Osteoblast (primary cell): ENCODE results near the gene CPNE6. TPM values are rescaled to one million over a fixed set of nuclear protein-coding genes. Genes with fewer than 3 reads are reported as not detected.
"Not testable (repeated sequence)": the region's sequence is repeated elsewhere in the genome, so short reads cannot be mapped to it uniquely, and the experiment has no call there.

Experiments
- DNase-seq: peaks from one replicate; pipeline ENCODE4 v3.0.0; 2011; ENCODE audit warnings: low spot score, mixed read lengths; ENCODE audit not compliant: insufficient read length; ENCODE audit errors: missing footprints
- H2AFZ ChIP-seq: 2 replicates; pipeline ENCODE4 v1.6.0; 2011; ENCODE audit warnings: mild to moderate bottlenecking, low read length
- H3K27ac ChIP-seq: 2 replicates; pipeline ENCODE4 v1.5.1; 2011; ENCODE audit warnings: mild to moderate bottlenecking, low read depth, low read length, moderate library complexity
- H3K27me3 ChIP-seq: 2 replicates; pipeline ENCODE4 v1.6.0; 2012; ENCODE audit warnings: mild to moderate bottlenecking, control low read depth, inconsistent platforms, low read length, moderate library complexity; ENCODE audit not compliant: insufficient read depth
- H3K36me3 ChIP-seq: 2 replicates; pipeline ENCODE4 v1.5.1; 2011; ENCODE audit warnings: mild to moderate bottlenecking, low read length, control low read depth, moderate library complexity; ENCODE audit not compliant: insufficient read depth
- H3K4me1 ChIP-seq: 2 replicates; pipeline ENCODE4 v1.5.1; 2011; ENCODE audit warnings: mild to moderate bottlenecking, low read length, control low read depth, moderate library complexity; ENCODE audit not compliant: insufficient read depth
- H3K4me2 ChIP-seq: 2 replicates; pipeline ENCODE4 v1.6.0; 2011; ENCODE audit warnings: mild to moderate bottlenecking, low read length; ENCODE audit not compliant: insufficient read depth
- H3K4me3 ChIP-seq: fragments of 200-600 bp; sonication (generic); 3 replicates; pipeline ENCODE4 v1.5.1; 2012; ENCODE audit warnings: mild to moderate bottlenecking, low read length, inconsistent platforms; ENCODE audit not compliant: insufficient read depth
- H3K79me2 ChIP-seq: 2 replicates; pipeline ENCODE4 v1.6.0; 2012; ENCODE audit warnings: mild to moderate bottlenecking, low read length, control low read depth, inconsistent platforms; ENCODE audit not compliant: insufficient read depth
- H3K9me3 ChIP-seq: 2 replicates; pipeline ENCODE4 v1.5.1; 2011; ENCODE audit warnings: low read depth, low read length, control low read depth
- H4K20me1 ChIP-seq: 2 replicates; pipeline ENCODE4 v1.6.0; 2012; ENCODE audit warnings: mild to moderate bottlenecking, low read length, control low read depth; ENCODE audit not compliant: insufficient read depth
- total RNA-seq: library from RNA; depleted of rRNA; stranded (reverse); fragments of >200 nt; gene quantifications from 2 replicates; pipeline ENCODE4 v1.2.3, GENCODE V29; 2012
- TF ChIP-seq, protein P1 (sequence below): IDR thresholded peaks from 2 replicates; pipeline ENCODE4 v1.5.1; 2011; ENCODE audit warnings: mild to moderate bottlenecking, low read depth, low read length, moderate library complexity; ENCODE audit errors: extremely low read depth

Gene CPNE6
- not detected in 2 replicates for total RNA-seq

DNA sequence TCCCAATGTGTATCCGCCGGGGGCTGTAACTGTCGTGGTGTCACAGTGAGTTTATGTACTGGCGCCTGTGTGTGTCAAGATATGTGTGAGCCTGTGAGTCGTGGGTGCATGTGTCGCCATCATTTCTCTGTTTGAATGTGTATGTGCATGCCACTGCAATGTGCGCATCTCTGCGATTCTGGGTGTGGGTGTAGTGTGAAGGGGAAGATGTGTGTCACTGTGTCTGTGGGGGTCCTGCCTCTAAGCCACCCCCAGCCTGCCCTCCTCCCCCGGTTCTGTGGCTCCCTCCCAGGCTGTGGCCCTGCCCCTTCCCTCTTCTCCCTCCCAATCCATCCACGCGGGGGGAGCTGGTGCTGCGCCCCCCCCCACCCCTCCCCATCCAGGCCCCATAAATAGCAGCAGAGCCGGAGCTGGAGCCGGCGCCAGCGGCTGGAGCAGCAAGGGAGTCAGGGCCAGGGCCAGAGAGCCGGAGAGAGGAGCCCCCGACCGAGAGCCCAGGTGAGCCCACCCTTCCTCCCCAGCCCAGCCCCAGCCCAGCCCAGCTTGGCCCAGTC is at the start of gene CPNE6:
TSS of gene CPNE6 (plus strand) at position 419 of the 554 bp plus-strand sequence. CDS start 1,375 bp downstream, outside the sequence.
- H3K36me3 ChIP-seq = no peaks in the 10 kb centered on the region
- no peaks in the 10 kb centered on the region for H3K4me1 ChIP-seq
- H2AFZ ChIP-seq = no peak within 1 kb of the TSS
- H3K9me3 ChIP-seq = no peaks in the 10 kb centered on the region
- H3K4me3 ChIP-seq = no peak within 1 kb of the TSS
- no peak within 1 kb of the TSS for H3K27ac ChIP-seq
- H3K79me2 ChIP-seq = no peaks in the 10 kb centered on the region
- H3K4me2 ChIP-seq = no peak within 1 kb of the TSS
- H3K27me3 ChIP-seq = peaks cover 16% of the 10 kb centered on the region
- no peaks in the 10 kb centered on the region for H4K20me1 ChIP-seq
- TF ChIP-seq, protein P1, sequence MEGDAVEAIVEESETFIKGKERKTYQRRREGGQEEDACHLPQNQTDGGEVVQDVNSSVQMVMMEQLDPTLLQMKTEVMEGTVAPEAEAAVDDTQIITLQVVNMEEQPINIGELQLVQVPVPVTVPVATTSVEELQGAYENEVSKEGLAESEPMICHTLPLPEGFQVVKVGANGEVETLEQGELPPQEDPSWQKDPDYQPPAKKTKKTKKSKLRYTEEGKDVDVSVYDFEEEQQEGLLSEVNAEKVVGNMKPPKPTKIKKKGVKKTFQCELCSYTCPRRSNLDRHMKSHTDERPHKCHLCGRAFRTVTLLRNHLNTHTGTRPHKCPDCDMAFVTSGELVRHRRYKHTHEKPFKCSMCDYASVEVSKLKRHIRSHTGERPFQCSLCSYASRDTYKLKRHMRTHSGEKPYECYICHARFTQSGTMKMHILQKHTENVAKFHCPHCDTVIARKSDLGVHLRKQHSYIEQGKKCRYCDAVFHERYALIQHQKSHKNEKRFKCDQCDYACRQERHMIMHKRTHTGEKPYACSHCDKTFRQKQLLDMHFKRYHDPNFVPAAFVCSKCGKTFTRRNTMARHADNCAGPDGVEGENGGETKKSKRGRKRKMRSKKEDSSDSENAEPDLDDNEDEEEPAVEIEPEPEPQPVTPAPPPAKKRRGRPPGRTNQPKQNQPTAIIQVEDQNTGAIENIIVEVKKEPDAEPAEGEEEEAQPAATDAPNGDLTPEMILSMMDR = no peak
- DNase-seq = peak; percentile 84

DNA sequence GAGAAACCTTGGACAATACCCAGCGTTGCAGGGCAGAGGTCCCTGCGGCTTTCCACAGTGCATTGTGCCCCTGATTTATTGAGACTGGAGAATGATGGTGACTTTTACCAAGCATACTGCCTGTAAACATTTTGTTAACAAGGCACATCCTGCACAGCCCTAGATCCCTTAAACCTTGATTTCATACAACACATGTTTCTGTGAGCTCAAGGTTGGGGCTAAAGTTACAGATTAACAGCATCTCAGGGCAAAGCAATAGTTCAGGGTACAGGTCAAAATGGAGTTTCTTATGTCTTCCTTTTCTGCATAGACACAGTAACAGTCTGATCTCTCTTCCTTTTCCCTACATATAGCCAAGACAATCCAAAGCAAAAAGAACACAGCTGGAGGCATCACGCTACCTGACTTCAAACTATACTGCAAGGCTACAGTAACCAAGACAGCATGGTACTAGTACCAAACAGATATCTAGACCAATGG is 46.4 kb upstream of the CPNE6 start:
- not testable (repeated sequence) for H3K4me1 ChIP-seq, H4K20me1 ChIP-seq, H3K27ac ChIP-seq, H3K27me3 ChIP-seq, H3K36me3 ChIP-seq, DNase-seq, H3K9me3 ChIP-seq, H3K79me2 ChIP-seq, H3K4me3 ChIP-seq, H2AFZ ChIP-seq, H3K4me2 ChIP-seq

DNA sequence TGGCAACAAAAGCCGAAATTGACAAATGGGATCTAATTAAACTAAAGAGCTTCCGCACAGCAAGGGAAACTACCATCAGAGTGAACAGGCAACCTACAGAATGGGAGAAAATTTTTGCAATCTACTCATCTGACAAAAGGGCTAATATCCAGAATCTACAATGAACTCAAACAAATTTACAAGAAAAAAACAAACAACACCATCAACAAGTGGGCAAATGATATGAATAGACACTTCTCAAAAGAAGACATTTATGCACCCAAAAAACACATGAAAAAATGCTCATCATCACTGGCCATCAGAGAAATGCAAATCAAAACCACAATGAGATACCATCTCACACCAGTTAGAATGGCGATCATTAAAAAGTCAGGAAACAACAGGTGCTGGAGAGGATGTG is 41.7 kb upstream of the CPNE6 start:
- H3K79me2 ChIP-seq, H3K4me1 ChIP-seq, H3K36me3 ChIP-seq, H4K20me1 ChIP-seq, H2AFZ ChIP-seq, H3K27ac ChIP-seq, DNase-seq, H3K9me3 ChIP-seq, H3K27me3 ChIP-seq, H3K4me3 ChIP-seq, H3K4me2 ChIP-seq: not testable (repeated sequence)

DNA sequence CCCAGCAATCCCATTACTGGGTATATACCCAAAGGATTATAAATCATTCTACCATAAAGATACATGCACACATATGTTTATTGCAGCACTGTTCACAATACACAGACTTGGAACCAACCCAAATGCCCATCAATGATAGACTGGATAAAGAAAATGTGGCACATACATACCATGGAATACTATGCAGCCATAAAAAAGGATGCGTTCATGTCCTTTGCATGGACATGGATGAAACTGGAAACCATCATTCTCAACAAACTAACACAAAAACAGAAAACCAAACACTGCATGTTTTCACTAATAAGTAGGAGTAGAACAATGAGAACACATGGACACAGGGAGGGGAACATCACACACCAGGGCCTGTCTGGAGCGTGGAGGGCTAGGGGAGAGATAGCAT is 40.0 kb upstream of the CPNE6 start:
- not testable (repeated sequence) for H3K4me2 ChIP-seq, H3K27ac ChIP-seq, H3K27me3 ChIP-seq, H3K36me3 ChIP-seq, H4K20me1 ChIP-seq, H3K4me3 ChIP-seq, H2AFZ ChIP-seq, H3K9me3 ChIP-seq, H3K4me1 ChIP-seq, H3K79me2 ChIP-seq, DNase-seq

DNA sequence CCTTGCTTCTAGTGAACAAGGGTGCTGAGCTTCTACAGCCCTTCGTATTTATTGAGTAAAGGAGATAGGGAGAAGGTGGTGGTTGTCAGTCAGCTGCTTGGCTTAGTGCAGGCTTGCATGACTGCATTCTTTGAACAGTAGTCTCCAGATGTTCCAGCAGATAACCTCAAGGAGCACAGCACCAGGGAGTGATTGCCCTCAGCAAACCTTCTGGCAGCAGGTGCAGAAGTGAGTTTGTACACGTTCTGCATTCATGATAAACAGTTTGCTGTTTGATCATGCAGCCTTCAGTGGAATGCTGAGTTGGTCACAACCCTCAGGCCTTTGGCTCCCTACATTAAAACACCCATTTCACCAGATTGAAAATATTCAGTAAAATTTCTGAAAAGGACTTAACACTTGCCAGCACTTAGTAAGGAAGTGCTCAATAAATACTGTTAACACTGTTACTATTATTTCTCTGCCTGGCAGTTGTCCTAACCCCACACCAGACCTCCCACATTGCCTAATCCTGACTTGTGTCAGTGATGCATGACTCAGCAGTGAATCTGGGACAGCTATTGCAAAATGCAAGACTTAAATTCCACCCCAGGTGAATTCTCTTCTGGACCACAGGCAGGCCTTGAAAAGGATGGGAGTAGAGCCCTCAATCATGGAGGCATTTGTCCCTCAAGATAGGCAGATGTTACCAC is 38.5 kb upstream of the CPNE6 start:
- Histone ChIP-seq H3K4me1 (no peaks in the 10 kb centered on the region), H3K79me2 (no peaks in the 10 kb centered on the region), H3K36me3 (no peaks in the 10 kb centered on the region), H3K9me3 (no peaks in the 10 kb centered on the region), H4K20me1 (no peaks in the 10 kb centered on the region), H3K4me2 (no peak overlapping the region), H3K27ac (no peak overlapping the region), H2AFZ (no peak overlapping the region), H3K4me3 (no peak overlapping the region), H3K27me3 (no peaks in the 10 kb centered on the region)
- peak; percentile 25 for DNase-seq
- TF ChIP-seq, protein P1 = no peak

DNA sequence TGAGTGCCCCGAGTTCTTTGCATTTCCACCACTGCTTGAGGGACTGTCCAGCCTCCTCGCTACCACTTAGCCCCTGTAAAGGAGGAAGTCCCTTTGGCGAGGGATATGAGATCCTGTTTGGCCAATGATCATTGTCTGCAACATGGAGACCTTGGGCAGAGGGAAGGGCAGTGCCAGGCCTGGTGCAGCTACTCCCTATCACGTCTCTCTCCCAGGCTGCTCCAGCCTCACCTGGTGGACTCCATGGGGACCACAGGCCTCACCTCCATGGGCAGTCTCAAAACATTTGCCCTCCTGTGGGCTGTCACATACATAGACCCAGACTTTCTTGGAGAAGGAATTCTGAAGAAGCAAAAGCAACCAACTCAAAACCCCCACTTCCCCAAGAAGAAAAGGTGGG is 35.6 kb upstream of the CPNE6 start:
- not testable (repeated sequence) for H3K36me3 ChIP-seq, H4K20me1 ChIP-seq, H3K79me2 ChIP-seq, H3K27me3 ChIP-seq, DNase-seq, H3K9me3 ChIP-seq, H3K27ac ChIP-seq, H2AFZ ChIP-seq, H3K4me1 ChIP-seq
- Histone ChIP-seq H3K4me3 (peak overlapping the region; percentile 79), H3K4me2 (peak overlapping the region; percentile 92)
